K562 (cell line): ENCODE results near the gene HDAC2. TPM values are rescaled to one million over a fixed set of nuclear protein-coding genes. Genes with fewer than 3 reads are reported as not detected.

Experiments used
- CREBBP ChIP-seq: IDR thresholded peaks from one replicate; pipeline ENCODE4 v1.6.1; 2012; ENCODE audit warnings: low read depth, mild to moderate bottlenecking, control low read depth, inconsistent platforms, low read length
- EZH2 ChIP-seq: IDR thresholded peaks from 2 replicates; pipeline ENCODE4 v1.6.1; 2012; ENCODE audit warnings: low read depth, mild to moderate bottlenecking, inconsistent platforms, low read length, borderline replicate concordance
- GTF2F1 ChIP-seq: IDR thresholded peaks from 2 replicates; pipeline ENCODE4 v1.6.1; 2011; ENCODE audit warnings: low read depth, low read length, improper control_type of control experiment
- LARP7 ChIP-seq: fragments of 450-650 bp; IDR thresholded peaks from 2 replicates; pipeline ENCODE4 v1.6.1; 2016
- LEF1 ChIP-seq: fragments of 450-650 bp; IDR thresholded peaks from 2 replicates; pipeline ENCODE4 v1.6.1; 2016; ENCODE audit warnings: mild to moderate bottlenecking
- MEF2D ChIP-seq: conservative IDR thresholded peaks from 2 replicates; pipeline ENCODE4 v1.6.1; 2016; ENCODE audit warnings: low read depth, missing genetic modification characterization, missing compliant biosample characterization
- RB1 ChIP-seq: fragments of 450-650 bp; IDR thresholded peaks from 2 replicates; pipeline ENCODE4 v1.6.1; 2017; ENCODE audit warnings: low read depth, mild to moderate bottlenecking
- RBM14 ChIP-seq: fragments of 200-400 bp; formaldehyde crosslinking; IDR thresholded peaks from 2 replicates; pipeline ENCODE4 v1.6.1; 2018; ENCODE audit warnings: low read depth, mild to moderate bottlenecking, low read length, moderate library complexity, borderline replicate concordance; ENCODE audit not compliant: insufficient read depth
- RFX7 ChIP-seq: fragments of 250-450 bp; sonication (Bioruptor Pico); IDR thresholded peaks from 2 replicates; pipeline ENCODE4 v1.5.1; 2021; ENCODE audit warnings: mild to moderate bottlenecking
- TCF7 ChIP-seq: sonication (generic); IDR thresholded peaks from 2 replicates; pipeline ENCODE4 v1.6.1; 2016; ENCODE audit warnings: antibody characterized with exemption, borderline replicate concordance
- TGIF2 ChIP-seq: sonication (generic); formaldehyde crosslinking; IDR thresholded peaks from 2 replicates; pipeline ENCODE4 v1.8.1; 2022; ENCODE audit warnings: mild to moderate bottlenecking, missing genetic modification reagents, moderate library complexity
- ZBTB33 ChIP-seq: sonication (generic); formaldehyde crosslinking; IDR thresholded peaks from 2 replicates; pipeline ENCODE4 v1.8.1; 2023; ENCODE audit warnings: mild to moderate bottlenecking, missing genetic modification reagents
- ZBTB49 ChIP-seq: sonication (generic); formaldehyde crosslinking; IDR thresholded peaks from 2 replicates; pipeline ENCODE4 v1.8.0; 2022; ENCODE audit warnings: missing genetic modification reagents, mild to moderate bottlenecking, borderline replicate concordance
- ZBTB7A ChIP-seq: IDR thresholded peaks from 2 replicates; pipeline ENCODE4 v1.6.1; 2011; ENCODE audit warnings: low read depth, mild to moderate bottlenecking, low read length, moderate library complexity, borderline replicate concordance; ENCODE audit not compliant: control insufficient read depth
- ZNF197 ChIP-seq: fragments of 200-800 bp; sonication (Bioruptor generic); IDR thresholded peaks from 2 replicates; pipeline ENCODE4 v1.6.1; 2016; ENCODE audit warnings: low read depth, missing genetic modification characterization, missing compliant biosample characterization
- ZNF318 ChIP-seq, 2 experiments: fragments of 450-650 bp; IDR thresholded peaks; 2 replicates each; pipeline ENCODE4 v1.6.1; 2016; ENCODE audit warnings: mild to moderate bottlenecking in 2 of 2, borderline replicate concordance in 1 of 2, low read depth in 1 of 2, moderate library complexity in 1 of 2
- polyA plus RNA-seq, 8 experiments: library from polyadenylated mRNA; depleted of rRNA in 4 of 8; stranded (reverse) in 5 of 8; unstranded in 3 of 8; fragments of >200 nt; fragmentation: Nextera tagmentation in 2 of 8; fragmentation: Illumina TruSeq in 1 of 8; extraction: Ambion mirVana in 2 of 8; extraction: Trizol in 1 of 8; gene quantifications; 2 replicates each; pipeline versions ENCODE4 v1.2.1 to v1.2.3, GENCODE V29; 2011 to 2014; ENCODE audit warnings: inconsistent platforms in 1 of 8, missing spikeins in 1 of 8
- total RNA-seq, 7 experiments: library from RNA; depleted of rRNA in 6 of 7; stranded (reverse); fragments of >200 nt in 6 of 7; fragmentation: Illumina TruSeq in 2 of 7; extraction: Trizol in 2 of 7; gene quantifications; 2 replicates each; pipeline versions ENCODE4 v1.2.1 to v1.2.3, GENCODE V29; 2011 to 2021; ENCODE audit warnings: low replicate concordance in 1 of 7

HDAC2 gene
- total and polyA plus RNA-seq, 9 of the 15 experiments (the other 6 are each of a cell fraction or from before 2014, with no cell fraction given) = 67.0 to 277 (median 151) TPM

GRCh38 chr6:113920663-113921267 lies 50.2 kb downstream of the HDAC2 start (continued):
- TF ChIP-seq ZBTB49 (CRISPR knock-in tag) = no peak
- no peak for TF ChIP-seq RFX7 (CRISPR knock-in tag)
- peak; percentile 82 for TF ChIP-seq LEF1
- no peak for TF ChIP-seq MEF2D (tag)
- TF ChIP-seq GTF2F1 = no peak
- no peak for TF ChIP-seq TCF7
- no peak for TF ChIP-seq LARP7
- TF ChIP-seq CREBBP = no peak
- no peak for TF ChIP-seq TGIF2 (CRISPR knock-in tag)
- TF ChIP-seq ZBTB7A = no peak
- TF ChIP-seq EZH2 = no peak
- 0 out of 2 replicates have a peak, but pooled peaks have one; percentile 56 for TF ChIP-seq ZNF197 (CRISPR knock-in tag)
- TF ChIP-seq ZBTB33 (CRISPR knock-in tag) = no peak
- TF ChIP-seq RBM14 = no peak
- no peak for TF ChIP-seq RB1
- TF ChIP-seq ZNF318 (IDR thresholded peaks at IDR 0.05; ENCODE audit: borderline replicate concordance in 1 of 2, low read depth in 1 of 2) = no peak
